Inferior parietal cortex (tissue), 1 donor: ENCODE data around the gene ERBB4.
"Not testable (repeated sequence)": the region's sequence is repeated elsewhere in the genome, so short reads cannot be mapped to it uniquely, and the experiment has no call there.

Source experiments
- DNase-seq: peaks from one replicate; pipeline ENCODE4 v3.0.0-alpha.2; 2016; ENCODE audit errors: extremely low spot score

Gene ERBB4

DNA sequence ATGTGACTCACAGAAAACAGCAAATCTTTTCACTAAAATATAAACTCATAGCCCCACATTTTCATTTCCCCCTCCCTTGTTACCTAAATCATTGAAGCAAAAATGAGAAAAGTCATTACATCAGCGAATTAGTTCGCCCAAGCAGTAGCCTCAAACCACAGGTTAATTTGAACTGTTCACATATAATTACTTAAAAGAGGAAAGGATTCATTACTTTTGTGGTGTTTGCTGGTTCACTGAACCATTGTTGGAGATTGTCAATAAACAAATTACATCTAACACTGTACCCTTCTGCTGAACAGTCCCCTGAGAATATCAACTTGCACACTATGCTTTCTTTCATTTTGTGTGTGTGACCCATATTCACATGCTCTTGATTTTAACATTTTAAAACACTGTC is 238.7 kb downstream of the ERBB4 start:
- no peak for DNase-seq

DNA sequence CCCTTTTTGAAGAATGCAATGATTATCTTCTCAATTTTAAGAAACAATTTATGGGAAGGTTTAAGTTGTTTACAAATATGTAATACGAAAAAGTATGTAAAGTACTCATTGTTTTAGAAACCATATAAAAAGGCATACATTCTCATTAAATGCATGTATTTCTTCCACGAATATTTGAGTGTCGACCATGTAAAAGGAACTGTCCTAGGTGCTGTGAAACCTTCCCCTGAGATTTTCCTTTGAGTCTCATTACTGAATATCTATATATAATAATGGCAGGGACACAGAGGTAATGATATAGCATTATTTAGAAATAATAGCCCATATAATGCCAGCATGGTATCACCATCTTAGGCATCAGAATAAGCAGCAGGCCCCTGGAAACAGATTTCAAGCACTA is 239.3 kb downstream of the ERBB4 start:
- DNase-seq, result no peak

DNA sequence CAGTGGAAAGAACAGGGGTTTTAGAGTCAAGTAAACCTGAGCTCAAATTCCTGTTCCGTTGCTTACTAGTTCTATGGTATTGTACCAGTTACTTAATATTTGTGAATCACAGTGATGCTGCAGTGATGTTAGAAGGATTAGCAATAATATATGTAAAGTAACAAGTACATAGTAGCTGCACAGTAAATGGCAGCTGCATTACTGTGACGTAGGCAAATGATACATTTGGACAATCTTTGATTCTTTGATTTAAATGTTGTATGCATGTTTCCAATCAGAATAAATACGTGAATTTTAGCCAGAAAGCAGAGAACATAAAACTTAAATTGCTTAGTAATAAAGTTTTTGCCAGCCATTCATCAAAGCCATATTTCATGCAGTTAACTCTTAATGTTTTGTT is 243.0 kb downstream of the ERBB4 start:
- DNase-seq, result no peak

DNA sequence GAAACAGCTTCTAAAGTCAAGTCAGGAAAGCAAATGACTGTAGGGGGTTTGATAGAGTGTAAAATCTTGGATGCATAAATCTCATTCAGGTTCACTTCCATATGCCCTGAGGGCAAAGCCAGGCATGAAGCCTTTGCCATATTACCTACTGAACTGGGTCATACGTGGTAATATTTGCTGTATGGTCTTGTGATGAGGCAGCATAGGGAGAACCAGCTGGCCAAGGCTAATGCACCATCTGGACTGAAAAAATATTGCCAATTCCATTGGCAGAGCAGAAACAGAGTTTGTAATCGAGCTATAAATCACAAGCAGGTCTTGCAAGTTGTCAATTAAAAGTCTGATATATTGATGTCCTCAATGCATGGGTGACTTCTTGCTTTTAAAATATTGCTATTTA is 243.8 kb downstream of the ERBB4 start:
- no peak for DNase-seq

DNA sequence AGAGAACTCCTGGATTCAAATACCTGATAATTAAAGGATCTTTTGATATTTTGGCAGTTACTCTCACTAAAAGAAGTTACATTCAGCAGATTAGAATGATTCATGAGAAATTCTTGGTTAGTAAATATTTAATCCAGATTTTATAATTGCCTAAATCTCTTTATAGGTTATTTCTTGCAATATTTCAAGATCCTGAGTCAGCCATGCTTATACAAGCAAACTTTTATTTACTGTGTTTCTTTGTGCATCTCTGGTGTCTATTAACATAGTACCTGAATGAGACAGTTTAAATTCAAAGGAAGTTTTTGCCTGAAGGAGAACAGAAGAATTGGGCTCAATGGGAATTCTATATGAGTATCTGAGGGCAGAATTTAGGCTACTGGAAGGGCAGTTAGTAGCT is 249.3 kb downstream of the ERBB4 start:
- DNase-seq, result no peak

DNA sequence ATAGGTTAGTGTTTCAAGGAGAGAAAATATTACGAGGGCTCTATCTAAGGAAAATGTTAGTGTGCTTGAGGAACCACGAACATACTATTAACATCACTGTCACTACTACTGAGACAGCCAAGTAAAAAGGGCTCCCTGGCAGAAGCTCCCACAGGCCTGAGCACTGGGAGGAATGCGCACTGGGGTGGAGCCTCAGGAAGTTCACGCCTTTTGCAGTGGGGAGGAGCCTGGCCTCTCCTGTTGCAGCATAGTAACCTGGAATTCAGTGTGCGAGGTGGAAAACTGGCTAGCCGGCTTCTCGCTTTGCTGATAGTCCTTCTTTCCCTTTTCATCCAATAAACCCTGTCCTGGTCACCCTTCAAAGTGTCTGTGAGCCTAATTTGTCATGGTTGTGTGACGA is 250.3 kb downstream of the ERBB4 start:
- no peak for DNase-seq

DNA sequence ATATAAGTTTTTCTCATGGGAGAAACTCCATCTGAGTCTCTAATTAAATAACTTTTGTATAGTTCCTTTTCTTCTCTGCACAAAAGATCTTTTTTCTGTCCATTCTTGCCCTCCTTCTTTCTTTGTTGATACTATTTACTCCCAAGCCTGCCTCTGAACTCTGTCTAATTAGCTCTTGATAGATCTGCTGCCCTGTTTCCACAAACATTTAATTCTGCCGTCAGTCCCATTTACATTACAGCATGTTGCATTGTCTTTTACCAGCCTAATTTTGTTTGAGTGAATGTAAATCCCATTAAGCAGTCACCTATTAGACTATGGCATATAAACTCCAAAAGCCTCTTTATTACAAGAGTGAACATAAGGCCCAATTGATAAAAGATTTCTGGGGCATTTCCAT is 254.4 kb downstream of the ERBB4 start:
- no peak for DNase-seq

DNA sequence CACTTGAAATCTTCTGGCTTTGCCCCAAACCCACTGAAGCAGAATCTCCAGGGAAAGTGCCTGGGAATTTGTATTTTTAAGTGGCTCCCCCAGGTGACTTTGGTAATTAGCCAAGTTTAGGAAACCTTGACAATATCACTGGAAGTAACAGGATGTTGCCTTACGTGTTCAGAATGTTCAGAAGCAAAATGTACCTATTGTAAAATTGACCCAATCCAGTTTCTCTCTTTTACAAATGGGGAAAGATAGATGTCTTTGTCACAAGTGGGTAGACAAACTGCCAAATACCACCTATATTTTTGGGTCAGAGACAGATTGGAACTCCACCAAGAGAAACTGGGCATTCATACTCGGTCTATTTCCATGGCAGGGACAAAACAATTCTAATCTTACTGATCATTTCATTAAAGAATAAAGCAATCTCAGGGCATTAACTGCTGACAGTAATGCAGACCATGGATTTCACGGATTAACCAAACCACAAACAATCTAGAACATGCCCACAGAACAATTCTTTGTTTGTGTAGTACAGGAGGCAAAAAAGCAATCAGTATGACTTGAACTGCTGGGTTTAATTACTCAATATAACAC is 255.8 kb downstream of the ERBB4 start:
- no peak for DNase-seq

DNA sequence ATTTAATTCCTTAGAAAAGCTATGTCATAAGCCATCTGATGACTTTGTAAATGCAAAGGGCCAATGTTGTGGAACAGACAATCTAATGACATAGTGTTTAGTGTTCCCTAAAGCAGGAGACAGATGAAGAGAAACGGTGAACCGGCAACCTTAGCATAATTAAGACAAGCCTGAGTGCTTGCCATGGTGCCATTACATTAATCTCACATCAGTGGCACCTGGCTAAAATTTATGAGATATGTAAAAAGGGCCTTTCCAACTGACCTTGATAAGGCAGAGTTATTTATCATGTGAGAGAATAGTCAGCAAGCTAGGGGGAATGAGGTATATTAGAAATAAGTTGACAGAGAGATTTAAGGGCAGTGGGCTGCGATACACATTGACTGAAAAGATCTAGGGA is 261.8 kb downstream of the ERBB4 start:
- no peak for DNase-seq

DNA sequence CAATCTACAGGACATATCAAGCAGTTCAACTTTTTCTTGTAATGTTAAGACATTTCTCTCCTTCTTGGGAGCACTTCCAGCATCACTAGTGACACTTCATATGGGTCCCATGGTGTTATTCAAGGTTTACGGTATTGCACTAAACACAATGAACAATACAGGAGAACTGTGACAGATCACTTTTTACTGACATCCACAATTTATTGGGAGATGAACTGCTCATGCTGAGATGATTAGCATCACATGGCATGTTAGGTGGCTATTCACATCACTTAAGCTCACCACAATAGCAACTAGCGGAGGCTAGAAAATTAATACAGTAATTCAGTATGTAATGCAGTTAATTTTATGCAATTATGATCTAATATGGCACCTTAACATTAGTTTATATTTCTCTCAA is 264.4 kb downstream of the ERBB4 start:
- no peak for DNase-seq

DNA sequence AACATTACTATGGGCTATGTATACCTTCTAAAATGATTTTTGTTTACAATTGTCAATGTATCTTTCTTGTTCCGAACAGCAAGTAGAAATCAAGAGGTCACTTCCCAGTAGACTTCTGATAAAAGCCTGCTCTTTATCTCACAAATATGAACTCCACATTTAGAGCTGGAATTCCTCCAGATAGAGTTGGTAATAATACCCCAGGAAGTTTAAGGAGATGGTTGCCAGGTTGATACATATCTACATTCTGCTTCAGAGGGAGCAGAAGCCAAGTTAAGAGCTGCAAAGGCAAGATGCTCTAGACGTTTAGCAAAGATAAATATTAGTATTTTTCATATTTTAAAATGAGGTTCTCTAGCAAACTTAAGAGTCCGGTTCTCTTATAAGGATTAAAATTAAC is 267.0 kb downstream of the ERBB4 start:
- no peak for DNase-seq

DNA sequence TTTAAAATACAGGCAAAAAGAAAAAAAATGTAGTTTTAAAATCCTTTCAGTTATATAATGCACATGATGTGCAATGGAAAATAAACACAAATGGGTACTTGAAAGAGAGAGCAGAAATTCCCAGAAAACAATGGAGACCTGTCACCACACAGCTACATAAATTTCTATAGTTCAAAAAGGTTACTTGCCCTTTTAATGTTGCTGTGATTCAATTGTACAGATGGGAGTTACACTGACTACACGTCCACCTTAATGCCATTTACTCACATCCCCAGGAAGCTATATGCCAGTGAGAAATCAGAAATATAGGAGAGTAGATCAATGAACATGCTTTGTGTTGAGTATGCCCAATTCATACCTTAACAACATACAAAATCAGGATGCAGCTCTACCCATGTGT is 269.6 kb downstream of the ERBB4 start:
- DNase-seq, result no peak

DNA sequence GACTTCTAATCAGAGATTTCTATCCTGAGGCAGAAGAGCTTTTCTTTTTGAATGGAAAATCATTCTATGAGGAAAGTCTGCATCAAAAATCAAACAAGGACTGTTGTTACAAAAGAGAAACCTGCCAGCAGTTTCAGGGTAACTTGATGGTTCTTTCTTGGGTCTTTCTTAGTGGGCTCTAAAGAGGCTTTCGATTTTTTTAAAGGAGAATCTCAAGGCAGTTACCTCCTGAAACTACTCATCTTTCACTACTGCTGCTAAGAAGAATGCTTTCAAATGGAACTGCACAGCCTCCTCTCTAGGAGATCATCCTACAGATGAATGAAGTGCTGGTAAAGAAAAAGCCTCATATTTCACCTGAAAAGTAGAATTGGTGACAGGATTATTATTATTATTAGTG is 272.3 kb downstream of the ERBB4 start:
- DNase-seq, result no peak

DNA sequence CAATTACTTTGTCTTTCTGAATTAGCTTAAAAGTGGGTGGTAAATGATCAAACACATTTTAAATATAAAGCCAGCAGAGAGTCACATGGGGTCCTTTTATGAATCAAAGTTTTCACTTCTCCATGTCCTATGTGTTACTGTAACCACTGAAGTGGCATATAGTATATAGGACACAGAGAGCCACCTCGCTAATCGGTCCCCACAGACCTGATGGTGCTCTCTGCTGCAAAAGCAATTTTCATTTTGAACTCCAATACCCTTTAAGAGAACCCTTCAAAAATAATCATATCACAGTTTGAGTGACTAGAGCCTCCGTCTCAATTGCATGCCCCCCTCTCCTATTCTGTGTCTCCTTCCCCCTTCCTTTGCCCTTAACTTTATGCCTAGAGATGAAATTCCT is 272.8 kb downstream of the ERBB4 start:
- DNase-seq, result no peak

DNA sequence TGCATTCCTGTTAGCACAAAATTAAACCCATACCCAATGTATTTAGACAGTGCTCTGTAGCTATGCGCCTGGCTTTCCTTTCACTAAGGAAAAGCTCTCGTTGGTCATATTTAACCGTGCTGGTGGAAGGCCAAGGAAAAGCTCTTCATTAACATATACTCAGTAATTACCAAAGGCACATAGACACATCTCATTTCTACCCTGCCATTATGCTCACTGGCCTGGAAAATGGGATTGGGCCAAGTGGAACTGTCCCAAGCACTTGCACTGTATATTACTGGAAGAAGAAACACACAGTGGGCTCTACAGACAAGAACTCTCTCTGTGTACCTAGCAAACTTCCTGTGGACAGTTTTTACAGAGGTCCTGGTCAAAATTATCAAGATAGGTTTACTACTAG is 274.4 kb downstream of the ERBB4 start:
- DNase-seq, result no peak

DNA sequence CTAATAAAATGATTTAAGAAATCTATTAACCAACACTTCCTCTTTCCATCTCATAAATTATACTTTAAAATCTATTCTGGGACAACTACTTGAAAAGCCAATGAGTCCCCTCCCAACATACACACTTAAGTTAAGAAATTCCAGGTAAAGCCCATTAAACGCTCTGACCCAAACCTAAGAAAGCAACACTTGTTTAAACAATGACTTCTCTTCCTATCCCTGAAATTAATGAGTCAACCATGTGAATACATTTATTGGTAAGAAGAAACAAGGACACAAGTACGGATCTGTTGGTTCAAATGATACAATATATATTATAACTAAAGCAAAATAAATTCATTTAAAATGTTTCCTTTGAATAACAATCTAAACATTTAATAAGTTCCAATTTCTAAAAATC is 279.4 kb downstream of the ERBB4 start:
- DNase-seq, result no peak

DNA sequence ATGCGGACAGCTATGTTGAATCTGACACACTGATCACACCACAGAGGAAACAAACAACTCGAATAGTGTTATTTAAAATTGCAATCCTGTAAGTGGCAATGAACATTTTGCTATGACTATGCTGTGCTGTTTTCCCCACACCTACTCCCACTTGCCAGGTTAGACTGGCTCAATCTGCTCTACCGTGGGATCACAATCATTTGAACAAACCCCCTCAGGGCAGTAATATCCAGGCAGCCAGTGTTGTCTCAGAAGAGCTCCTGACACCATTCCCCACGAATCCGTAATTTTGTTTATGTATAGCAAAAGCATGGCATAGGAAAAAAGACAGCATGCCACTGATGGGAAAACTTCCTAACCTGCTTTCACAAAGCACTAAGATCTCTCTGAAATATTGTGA is 284.3 kb downstream of the ERBB4 start:
- no peak for DNase-seq

DNA sequence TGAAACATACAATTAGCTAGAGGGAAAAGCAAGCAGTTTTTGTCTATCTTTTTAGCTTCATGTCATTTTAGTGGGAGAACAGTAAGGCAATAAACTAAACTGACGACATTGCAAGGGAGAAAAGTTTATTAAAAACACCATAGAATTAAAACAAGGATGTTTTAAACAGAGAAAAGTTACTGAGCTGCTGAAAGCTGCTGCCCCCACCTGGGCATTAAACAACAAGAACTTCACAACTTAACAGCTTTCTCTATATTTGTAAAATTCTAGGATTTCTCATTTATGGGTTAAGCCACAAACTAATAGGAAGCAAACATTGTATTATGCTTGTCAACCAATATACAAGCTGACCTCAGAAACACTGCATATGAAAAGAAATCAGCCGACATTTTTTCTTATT is 289.2 kb downstream of the ERBB4 start:
- no peak for DNase-seq

DNA sequence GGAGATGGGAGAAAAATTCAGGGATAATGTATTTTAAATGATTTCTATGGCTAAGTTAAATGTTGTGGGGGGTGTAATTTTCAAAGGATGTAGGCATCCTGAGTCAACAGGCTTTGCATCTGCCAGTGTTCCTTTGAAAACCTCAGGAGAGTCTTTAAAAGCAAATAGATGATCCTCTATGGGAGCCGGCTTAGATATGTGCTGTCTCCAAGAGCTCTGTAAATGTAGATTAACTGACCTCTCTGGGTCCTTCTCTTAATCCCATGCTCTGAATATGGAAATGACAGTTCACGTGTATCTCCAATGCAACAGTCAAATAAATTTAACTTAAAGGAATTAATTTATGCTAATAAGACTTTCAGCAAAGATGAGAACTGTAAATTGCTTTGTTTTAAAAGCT is 292.7 kb downstream of the ERBB4 start:
- no peak for DNase-seq

DNA sequence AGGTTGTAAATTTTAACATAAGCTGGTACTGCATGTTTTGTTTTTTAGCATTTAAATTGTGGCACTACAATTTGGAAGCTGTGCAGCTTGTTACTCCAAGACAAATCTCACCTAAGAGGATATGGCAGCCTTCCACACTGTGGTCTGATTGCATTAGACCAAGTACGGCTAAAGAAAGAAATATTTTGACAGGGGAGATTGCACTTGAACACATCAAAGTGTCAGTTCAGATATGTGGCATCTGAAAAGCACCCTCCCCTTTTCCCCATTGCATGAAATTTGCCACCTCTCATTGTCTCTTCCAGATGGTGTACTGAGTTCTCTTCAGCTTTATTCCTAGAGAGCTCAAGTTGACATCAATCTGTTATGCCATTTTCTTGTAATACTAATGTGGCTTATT is 295.9 kb downstream of the ERBB4 start:
- no peak for DNase-seq

DNA sequence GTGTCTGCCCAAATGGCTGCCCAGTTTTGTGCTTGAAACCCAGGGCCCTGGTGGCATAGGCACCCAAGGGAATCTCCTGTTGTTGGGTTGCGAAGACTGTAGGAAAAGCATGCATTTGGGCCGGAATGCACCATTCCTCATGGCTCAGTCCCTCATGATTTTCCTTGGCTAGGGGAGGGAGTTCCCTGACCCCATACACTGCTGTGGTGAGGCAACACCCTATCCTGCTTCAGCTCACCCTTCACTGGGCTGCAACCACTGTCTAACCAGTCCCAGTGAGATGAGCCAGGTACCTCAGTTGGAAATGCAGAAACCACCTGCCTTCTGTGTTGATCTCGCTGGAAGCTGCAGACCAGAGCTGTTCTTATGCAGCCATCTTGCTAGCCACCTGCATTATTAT is 300.4 kb downstream of the ERBB4 start:
- DNase-seq, result not testable (repeated sequence)

DNA sequence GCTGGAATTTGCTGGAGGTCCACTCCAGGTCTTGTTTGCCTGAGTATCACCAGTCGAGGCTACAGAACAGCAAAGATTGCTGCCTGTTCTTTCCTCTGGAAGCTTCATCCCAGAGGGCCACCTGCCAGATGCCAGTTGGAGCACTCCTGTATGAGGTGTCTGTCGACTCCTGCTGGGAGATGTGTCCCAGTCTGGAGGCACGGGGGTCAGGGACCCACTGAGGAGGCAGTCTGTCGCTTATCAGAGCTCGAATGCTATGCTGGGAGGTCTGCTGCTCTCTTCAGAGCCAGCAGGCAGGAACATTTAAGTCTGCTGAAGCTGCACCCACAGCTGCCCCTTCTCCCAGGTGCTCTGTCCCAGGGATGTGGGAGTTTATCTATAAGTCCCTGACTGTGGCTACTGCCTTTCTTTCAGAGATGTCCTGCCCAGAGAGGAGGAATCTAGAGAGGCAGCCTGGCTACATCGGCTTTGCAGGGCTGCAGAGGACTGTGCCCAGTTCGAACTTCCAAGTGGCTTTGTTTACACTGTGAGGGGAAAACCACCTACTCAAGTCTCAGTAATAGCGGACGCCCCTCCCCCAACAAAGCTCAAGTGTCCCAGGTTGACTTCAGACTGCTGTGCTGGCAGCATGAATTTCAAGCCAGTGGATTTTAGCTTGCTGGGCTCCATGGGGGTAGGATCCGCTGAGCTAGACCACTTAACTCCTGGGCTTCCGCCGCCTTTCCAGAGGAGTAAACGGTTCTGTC is 301.1 kb downstream of the ERBB4 start:
- no peak for DNase-seq

DNA sequence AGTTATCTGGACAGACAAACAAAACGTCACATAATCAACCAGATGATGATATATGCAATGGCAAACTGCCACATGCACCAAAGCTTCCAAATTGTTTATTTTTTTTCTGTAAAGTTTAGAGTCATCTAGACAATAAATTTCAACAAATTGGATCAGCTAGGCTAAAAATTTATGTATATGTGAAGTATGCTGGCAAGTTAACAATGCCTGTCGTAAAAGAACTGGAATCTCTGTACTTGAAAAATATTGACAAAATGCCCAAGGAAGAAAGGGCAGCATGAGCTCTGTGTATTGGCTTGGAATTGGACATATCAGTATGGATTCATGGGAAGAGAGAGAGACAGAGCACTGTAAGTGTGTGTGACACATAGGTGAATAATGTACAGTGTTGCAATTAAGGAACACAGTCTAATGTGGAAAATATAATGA is 309.8 kb downstream of the ERBB4 start:
- DNase-seq, result no peak

DNA sequence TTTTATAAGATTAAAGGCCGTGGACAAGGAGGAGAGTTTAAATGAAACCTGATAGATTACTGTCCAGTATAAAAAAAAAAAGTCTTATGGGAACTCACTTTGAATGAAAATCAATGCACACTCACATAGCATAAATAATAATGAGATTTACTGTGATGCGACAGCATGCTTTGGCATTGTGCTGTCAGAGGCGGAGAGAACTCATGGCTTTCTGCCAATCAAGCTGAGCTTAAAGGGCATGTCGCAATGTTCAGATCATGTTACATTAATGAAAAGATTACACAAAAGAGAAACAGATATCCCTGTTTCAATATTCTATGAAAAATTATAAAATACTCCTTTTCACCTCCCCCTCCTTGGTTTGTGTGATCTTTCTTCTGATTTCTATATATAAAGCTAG is 310.8 kb downstream of the ERBB4 start:
- DNase-seq, result no peak
